Measurements from ENCODE around the gene CFLAR.

The CFLAR gene

GRCh38 chr2:201151127-201151981, 35.4 kb downstream of the CFLAR start:
- ATAC-seq = peak; percentile 61
- no peak for TF ChIP-seq TSHZ2 (CRISPR knock-in tag; IDR thresholded peaks at IDR 0.05)
- TF ChIP-seq ISL1 (CRISPR knock-in tag; IDR thresholded peaks at IDR 0.05) = peak; percentile 93
- no peak; the same call in 1 of the 2 replicates for TF ChIP-seq SNAI2 (CRISPR knock-in tag; IDR thresholded peaks at IDR 0.05)
- TF ChIP-seq ZC3H10 (CRISPR knock-in tag; IDR thresholded peaks at IDR 0.05) = 0 out of 2 replicates have a peak, but pooled peaks have one; percentile 37
- TF ChIP-seq CSDC2 (CRISPR knock-in tag; IDR thresholded peaks at IDR 0.05) = peak; percentile 23; the same call in 1 of the 2 replicates
- TF ChIP-seq TOX (CRISPR knock-in tag; IDR thresholded peaks at IDR 0.05; ENCODE audit: borderline replicate concordance) = 0 out of 2 replicates have a peak, but pooled peaks have one; percentile 22
- TF ChIP-seq ZFP3 (CRISPR knock-in tag; IDR thresholded peaks at IDR 0.05) = peak; percentile 30; the same call in 1 of the 2 replicates
- TF ChIP-seq CSRNP3 (CRISPR knock-in tag; IDR thresholded peaks at IDR 0.05) = no peak
- TF ChIP-seq ARNTL (CRISPR knock-in tag; IDR thresholded peaks at IDR 0.05; ENCODE audit: borderline replicate concordance, low read depth) = no peak
- TF ChIP-seq, protein P1, sequence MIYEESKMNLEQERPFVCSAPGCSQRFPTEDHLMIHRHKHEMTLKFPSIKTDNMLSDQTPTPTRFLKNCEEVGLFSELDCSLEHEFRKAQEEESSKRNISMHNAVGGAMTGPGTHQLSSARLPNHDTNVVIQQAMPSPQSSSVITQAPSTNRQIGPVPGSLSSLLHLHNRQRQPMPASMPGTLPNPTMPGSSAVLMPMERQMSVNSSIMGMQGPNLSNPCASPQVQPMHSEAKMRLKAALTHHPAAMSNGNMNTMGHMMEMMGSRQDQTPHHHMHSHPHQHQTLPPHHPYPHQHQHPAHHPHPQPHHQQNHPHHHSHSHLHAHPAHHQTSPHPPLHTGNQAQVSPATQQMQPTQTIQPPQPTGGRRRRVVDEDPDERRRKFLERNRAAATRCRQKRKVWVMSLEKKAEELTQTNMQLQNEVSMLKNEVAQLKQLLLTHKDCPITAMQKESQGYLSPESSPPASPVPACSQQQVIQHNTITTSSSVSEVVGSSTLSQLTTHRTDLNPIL (CRISPR knock-in tag; IDR thresholded peaks at IDR 0.05; ENCODE audit: low read depth) = peak; percentile 69; the same call in 1 of the 2 replicates

GRCh38 chr2:201152517-201152916, 36.6 kb downstream of the CFLAR start:
- TF ChIP-seq TSHZ2 (CRISPR knock-in tag; IDR thresholded peaks at IDR 0.05) (no peak), TOX (CRISPR knock-in tag; IDR thresholded peaks at IDR 0.05; ENCODE audit: borderline replicate concordance) (no peak), ZNF8 (CRISPR knock-in tag; IDR thresholded peaks at IDR 0.05) (no peak), ZFP30 (CRISPR knock-in tag; IDR thresholded peaks at IDR 0.05) (no peak), ZFP3 (CRISPR knock-in tag; IDR thresholded peaks at IDR 0.05) (no peak), ARNTL (CRISPR knock-in tag; IDR thresholded peaks at IDR 0.05; ENCODE audit: borderline replicate concordance, low read depth) (no peak)
- TF ChIP-seq, protein P1 (CRISPR knock-in tag; IDR thresholded peaks at IDR 0.05; ENCODE audit: low read depth) = no peak
- ATAC-seq = no peak

- TF ChIP-seq, protein P2, sequence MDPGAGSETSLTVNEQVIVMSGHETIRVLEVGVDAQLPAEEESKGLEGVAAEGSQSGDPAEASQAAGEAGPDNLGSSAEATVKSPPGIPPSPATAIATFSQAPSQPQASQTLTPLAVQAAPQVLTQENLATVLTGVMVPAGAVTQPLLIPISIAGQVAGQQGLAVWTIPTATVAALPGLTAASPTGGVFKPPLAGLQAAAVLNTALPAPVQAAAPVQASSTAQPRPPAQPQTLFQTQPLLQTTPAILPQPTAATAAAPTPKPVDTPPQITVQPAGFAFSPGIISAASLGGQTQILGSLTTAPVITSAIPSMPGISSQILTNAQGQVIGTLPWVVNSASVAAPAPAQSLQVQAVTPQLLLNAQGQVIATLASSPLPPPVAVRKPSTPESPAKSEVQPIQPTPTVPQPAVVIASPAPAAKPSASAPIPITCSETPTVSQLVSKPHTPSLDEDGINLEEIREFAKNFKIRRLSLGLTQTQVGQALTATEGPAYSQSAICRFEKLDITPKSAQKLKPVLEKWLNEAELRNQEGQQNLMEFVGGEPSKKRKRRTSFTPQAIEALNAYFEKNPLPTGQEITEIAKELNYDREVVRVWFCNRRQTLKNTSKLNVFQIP (CRISPR knock-in tag; IDR thresholded peaks at IDR 0.05; ENCODE audit: borderline replicate concordance, low read depth) = no peak
- no peak for TF ChIP-seq ZFP30 (CRISPR knock-in tag; IDR thresholded peaks at IDR 0.05)
- no peak for ATAC-seq
These were observed 37.2 kb downstream of the CFLAR start for GRCh38 chr2:201152999-201153815.
